SK-N-MC (cell line): ENCODE data around the gene PPCDC.

Experiments
- EZH2 ChIP-seq: fragments of 200-600 bp; sonication (generic); IDR thresholded peaks from one replicate; pipeline ENCODE4 v1.6.1; 2017; ENCODE audit warnings: antibody characterized with exemption
- FOXP2 ChIP-seq: optimal IDR thresholded peaks from 2 replicates; pipeline ENCODE3; 2011; ENCODE audit warnings: mild to moderate bottlenecking, moderate library complexity; ENCODE audit not compliant: insufficient read depth; ENCODE audit errors: extremely low read length, control extremely low read depth
- POLR2AphosphoS5 ChIP-seq: IDR thresholded peaks from 2 replicates; pipeline ENCODE4 v1.6.1; 2012; ENCODE audit warnings: mild to moderate bottlenecking, low read depth, low read length, borderline replicate concordance

DNA sequence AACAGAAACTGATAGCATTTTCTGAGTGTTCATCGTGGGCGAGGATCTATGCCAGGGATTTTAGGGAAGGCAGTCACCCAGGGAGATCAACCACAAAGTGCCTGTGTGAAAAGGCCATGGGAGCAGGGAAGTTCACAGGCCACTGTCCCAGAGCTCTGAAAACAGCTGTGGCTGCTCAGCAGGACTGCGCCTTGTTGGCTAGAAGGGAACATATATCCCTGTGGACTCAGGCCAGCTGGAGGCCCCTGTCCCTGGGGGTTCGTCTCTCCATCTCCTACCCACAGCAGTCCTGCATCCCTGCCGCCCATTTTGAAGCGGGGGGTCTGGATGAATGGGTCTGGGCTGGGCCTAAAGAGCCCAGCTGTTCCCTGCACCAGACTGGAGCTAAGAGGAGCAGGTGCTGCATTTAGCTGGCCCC lies 27.8 kb downstream of the PPCDC start:
- TF ChIP-seq EZH2: no peak
- TF ChIP-seq POLR2AphosphoS5: no peak
- no peak for TF ChIP-seq FOXP2
